Ovary (tissue), 3 donors: ENCODE measurements around the gene DNAH17.

ENCODE experiments used
- EP300 ChIP-seq: sonication (generic); formaldehyde crosslinking; IDR thresholded peaks from one replicate; pipeline ENCODE4 v1.6.1; 2017; ENCODE audit warnings: antibody characterized with exemption
- POLR2A ChIP-seq: fragments of 450-650 bp; IDR thresholded peaks from one replicate; pipeline ENCODE4 v1.6.1; 2017; ENCODE audit warnings: antibody characterized with exemption, mild to moderate bottlenecking, moderate library complexity
- TF ChIP-seq, protein P1 (sequence below), 3 donors: fragments of 450-650 bp in 2 of 3; fragments of 200-600 bp in 1 of 3; IDR thresholded peaks; one replicate each; pipeline versions ENCODE4 v1.5.1 to v1.8.0; 2016 to 2022; ENCODE audit warnings: antibody characterized with exemption in 3 of 3, mild to moderate bottlenecking in 1 of 3
- donor health status: DM: no; HTN: no; CAD: no.

DNA sequence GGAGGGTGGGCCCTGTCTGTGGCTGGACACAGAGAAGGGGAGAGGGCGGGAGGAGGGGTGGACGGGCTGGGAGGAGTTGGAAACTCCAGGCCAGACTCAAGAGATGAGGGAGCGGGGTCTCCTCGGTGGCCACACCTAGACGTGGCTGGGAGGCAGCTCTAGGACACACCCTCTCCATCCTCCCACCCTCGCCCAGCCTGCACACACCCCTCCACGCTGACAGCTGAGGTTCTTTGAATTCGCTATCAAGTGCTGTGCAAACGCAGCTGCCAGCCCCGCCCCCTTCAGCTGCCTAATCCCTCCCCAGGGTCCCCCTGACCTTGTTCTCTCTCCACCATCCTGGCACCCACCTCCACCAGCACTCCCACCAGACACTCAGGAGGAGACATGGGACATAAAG lies 48.7 kb downstream of the DNAH17 start:
- TF ChIP-seq POLR2A (no peak), EP300 (no peak)
- TF ChIP-seq, protein P1, sequence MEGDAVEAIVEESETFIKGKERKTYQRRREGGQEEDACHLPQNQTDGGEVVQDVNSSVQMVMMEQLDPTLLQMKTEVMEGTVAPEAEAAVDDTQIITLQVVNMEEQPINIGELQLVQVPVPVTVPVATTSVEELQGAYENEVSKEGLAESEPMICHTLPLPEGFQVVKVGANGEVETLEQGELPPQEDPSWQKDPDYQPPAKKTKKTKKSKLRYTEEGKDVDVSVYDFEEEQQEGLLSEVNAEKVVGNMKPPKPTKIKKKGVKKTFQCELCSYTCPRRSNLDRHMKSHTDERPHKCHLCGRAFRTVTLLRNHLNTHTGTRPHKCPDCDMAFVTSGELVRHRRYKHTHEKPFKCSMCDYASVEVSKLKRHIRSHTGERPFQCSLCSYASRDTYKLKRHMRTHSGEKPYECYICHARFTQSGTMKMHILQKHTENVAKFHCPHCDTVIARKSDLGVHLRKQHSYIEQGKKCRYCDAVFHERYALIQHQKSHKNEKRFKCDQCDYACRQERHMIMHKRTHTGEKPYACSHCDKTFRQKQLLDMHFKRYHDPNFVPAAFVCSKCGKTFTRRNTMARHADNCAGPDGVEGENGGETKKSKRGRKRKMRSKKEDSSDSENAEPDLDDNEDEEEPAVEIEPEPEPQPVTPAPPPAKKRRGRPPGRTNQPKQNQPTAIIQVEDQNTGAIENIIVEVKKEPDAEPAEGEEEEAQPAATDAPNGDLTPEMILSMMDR (IDR thresholded peaks at IDR 0.05) = no peak
